Endothelial cell of hepatic sinusoid (primary cell): ENCODE data around the gene SLCO1B3.

Source experiments
- in situ Hi-C: cut with HindIII; loops from 2 replicates; pipeline ENCODE4 v1.10.0; 2017; ENCODE audit warnings: low sequenced_read_pairs

The SLCO1B3 gene

GRCh38 chr12:20883288-20883687 lies 72.8 kb downstream of the SLCO1B3 start:
- in situ Hi-C loops = no loop called here

- in situ Hi-C loops = no loop called here
Observed at GRCh38 chr12:20885116-20885515, 74.6 kb downstream of the SLCO1B3 start.

- in situ Hi-C loops = no loop called here
Observed at GRCh38 chr12:20885552-20885951, 75.0 kb downstream of the SLCO1B3 start.

DNA sequence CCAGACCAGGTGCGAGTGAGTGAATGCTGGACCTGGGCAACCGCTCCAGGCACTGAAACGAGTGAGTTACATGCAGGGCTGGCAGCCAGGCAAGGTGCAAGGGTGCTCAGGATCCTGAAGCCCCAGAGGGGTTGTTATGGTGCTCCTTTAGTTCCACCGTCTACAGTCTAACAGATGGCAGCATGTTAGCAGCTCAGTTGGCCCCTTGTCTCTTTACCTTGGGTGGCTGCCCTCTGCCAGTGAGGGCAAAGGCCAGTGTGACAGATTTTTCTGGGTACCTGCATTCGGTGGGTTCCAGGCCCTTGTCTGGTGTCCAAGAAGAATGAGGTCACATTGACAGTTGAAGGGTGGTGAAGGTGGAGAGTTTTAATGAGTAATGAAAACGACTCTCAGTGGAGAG lies 106.8 kb downstream of the SLCO1B3 start:
- in situ Hi-C loops = no loop called here

DNA sequence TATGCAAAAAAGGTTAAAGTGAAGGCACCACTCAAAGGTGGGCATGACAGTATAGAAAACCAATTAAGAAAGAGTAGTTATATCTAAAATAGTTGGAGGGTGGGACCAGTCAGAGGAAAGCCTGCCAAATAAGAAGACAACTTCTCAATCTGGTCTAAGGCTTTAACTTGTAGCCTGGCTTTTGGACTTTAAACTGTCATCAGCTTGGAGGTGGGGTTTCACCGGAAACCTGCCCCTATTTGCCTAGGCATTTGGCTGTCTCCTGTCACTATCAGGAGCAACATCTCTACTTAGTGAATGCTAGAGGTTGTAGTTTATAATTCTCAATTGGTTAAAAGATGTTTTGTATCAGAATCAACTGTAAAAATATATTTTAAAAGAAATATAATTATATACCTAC lies 107.3 kb downstream of the SLCO1B3 start:
- in situ Hi-C loops = no loop called here

DNA sequence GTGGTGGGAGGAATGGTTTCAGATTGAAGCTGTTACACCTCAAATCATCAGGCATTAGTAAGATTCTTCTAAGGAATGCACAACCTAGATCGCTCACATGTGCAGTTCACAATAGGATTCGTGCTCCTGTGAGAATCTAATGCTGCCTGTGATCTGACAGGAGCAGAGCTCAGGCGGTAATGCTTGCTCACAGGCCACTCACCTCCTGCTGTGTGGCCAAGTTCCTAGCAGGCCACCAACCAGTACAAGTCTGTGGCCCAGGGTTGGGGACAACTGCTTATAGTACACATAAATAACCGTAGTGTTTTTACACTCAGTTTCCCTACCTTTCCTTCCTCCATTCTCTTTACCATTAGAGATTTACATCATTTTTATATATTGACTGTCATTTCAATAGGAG lies 121.4 kb downstream of the SLCO1B3 start:
- in situ Hi-C loops = no loop called here

DNA sequence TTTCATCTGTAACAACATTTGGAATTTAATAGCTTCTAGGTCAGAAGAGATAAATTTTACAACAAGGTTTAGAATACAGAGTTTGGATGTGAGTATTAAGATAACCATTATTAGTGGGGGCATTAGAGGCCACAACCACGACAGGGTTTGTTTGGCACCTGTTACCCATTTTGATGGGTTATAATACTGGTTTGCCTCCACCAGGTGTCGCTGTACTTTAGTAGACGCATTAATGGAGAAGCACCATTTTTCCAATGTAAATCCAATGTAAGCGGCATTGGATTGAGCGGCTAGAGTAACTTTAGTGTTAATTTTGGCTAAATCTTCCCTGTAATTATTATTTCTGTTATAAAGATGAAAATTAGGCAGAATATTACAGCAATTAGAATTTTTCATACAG lies 136.2 kb downstream of the SLCO1B3 start:
- in situ Hi-C loops = no loop called here

DNA sequence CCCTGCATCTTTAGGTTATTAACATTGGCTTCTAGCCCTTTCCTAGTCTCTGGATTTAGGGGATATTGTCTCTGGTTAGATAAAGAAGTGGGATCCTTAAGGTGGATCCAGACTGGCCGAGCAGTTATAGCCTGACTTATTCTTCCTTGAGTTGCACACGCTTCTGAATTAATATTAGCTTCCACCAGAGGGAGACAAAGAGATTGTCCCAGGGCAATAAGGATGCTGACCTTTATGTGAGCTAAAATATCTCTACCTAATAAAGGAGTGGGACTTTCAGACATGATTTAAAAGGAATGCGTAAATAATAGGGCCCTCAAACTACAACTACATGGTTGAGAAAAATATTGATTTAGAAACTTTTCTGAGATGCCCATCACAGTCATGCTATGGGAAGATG lies 139.7 kb downstream of the SLCO1B3 start:
- in situ Hi-C loops = no loop called here

DNA sequence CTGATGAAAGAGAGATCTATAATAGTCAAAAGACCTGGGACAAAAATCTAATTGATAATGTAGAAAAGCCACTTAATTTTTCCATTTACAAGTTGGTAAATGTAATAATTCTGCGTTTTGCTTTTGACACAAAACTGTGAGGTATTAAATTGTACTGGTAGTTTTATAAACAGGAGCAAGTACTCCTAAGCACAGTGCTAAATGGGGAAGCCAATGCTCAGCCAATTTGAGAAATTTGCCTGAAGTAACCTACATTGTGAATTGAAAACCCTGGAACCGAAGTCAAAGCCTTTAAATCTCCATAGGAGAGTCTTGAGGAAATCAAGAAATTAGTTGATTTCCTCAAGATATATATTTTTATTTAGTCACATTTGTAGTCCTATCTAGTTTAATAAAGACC lies 152.8 kb downstream of the SLCO1B3 start:
- in situ Hi-C loops = no loop called here

- in situ Hi-C loops = no loop called here
Observed at GRCh38 chr12:20963762-20964161, 153.3 kb downstream of the SLCO1B3 start.
